Ishikawa (cell line): ENCODE results near the gene CAPN11.

ENCODE experiments used
- CEBPB ChIP-seq: IDR thresholded peaks from 2 replicates; pipeline ENCODE4 v1.6.1; 2012
- EGR1 ChIP-seq: IDR thresholded peaks from 2 replicates; pipeline ENCODE4 v1.6.1; 2012
- EP300 ChIP-seq: IDR thresholded peaks from 2 replicates; pipeline ENCODE4 v1.6.1; 2012; ENCODE audit warnings: borderline replicate concordance
- NFIC ChIP-seq: IDR thresholded peaks from 2 replicates; pipeline ENCODE4 v1.6.1; 2012
- RAD21 ChIP-seq: IDR thresholded peaks from 2 replicates; pipeline ENCODE4 v1.6.1; 2012; ENCODE audit warnings: low read depth
- TAF1 ChIP-seq: IDR thresholded peaks from 2 replicates; pipeline ENCODE4 v1.6.1; 2012; ENCODE audit warnings: low read depth, mild to moderate bottlenecking
- TCF12 ChIP-seq: IDR thresholded peaks from 2 replicates; pipeline ENCODE4 v1.6.1; 2012; ENCODE audit warnings: low read depth
- TEAD4 ChIP-seq: IDR thresholded peaks from 2 replicates; pipeline ENCODE4 v1.6.1; 2012
- USF1 ChIP-seq: IDR thresholded peaks from 2 replicates; pipeline ENCODE4 v1.6.1; 2012
- TF ChIP-seq, protein P1 (sequence below): IDR thresholded peaks from 2 replicates; pipeline ENCODE4 v1.6.1; 2012; ENCODE audit warnings: low read depth, mild to moderate bottlenecking
- TF ChIP-seq, protein P2 (sequence below): IDR thresholded peaks from 2 replicates; pipeline ENCODE4 v1.6.1; 2012

- TF ChIP-seq EGR1, result no peak
- no peak for TF ChIP-seq TCF12
- TF ChIP-seq TEAD4, result no peak
- TF ChIP-seq, protein P1, sequence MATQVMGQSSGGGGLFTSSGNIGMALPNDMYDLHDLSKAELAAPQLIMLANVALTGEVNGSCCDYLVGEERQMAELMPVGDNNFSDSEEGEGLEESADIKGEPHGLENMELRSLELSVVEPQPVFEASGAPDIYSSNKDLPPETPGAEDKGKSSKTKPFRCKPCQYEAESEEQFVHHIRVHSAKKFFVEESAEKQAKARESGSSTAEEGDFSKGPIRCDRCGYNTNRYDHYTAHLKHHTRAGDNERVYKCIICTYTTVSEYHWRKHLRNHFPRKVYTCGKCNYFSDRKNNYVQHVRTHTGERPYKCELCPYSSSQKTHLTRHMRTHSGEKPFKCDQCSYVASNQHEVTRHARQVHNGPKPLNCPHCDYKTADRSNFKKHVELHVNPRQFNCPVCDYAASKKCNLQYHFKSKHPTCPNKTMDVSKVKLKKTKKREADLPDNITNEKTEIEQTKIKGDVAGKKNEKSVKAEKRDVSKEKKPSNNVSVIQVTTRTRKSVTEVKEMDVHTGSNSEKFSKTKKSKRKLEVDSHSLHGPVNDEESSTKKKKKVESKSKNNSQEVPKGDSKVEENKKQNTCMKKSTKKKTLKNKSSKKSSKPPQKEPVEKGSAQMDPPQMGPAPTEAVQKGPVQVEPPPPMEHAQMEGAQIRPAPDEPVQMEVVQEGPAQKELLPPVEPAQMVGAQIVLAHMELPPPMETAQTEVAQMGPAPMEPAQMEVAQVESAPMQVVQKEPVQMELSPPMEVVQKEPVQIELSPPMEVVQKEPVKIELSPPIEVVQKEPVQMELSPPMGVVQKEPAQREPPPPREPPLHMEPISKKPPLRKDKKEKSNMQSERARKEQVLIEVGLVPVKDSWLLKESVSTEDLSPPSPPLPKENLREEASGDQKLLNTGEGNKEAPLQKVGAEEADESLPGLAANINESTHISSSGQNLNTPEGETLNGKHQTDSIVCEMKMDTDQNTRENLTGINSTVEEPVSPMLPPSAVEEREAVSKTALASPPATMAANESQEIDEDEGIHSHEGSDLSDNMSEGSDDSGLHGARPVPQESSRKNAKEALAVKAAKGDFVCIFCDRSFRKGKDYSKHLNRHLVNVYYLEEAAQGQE, result no peak
- TF ChIP-seq EP300, result no peak
- no peak for TF ChIP-seq TAF1
- TF ChIP-seq CEBPB, result no peak
- no peak for TF ChIP-seq RAD21
- TF ChIP-seq, protein P2, sequence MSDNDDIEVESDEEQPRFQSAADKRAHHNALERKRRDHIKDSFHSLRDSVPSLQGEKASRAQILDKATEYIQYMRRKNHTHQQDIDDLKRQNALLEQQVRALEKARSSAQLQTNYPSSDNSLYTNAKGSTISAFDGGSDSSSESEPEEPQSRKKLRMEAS, result no peak
- TF ChIP-seq NFIC, result no peak
- no peak for TF ChIP-seq USF1
These were observed 32.1 kb downstream of the CAPN11 start for GRCh38 chr6:44190715-44191114.
